Fibroblast of skin of scalp (primary cell): ENCODE data around the gene ZNF366.
A peak's percentile ranks its signal among the peaks of the same experiment; 100 is the strongest.

ENCODE experiments used
- DNase-seq: peaks from one replicate; pipeline ENCODE4 v3.0.0-alpha.2; 2013

ZNF366 gene

GRCh38 chr5:72489536-72489935 is 17.7 kb downstream of the ZNF366 start:
- no peak for DNase-seq

- no peak for DNase-seq
These were observed 18.5 kb downstream of the ZNF366 start for GRCh38 chr5:72488756-72489155.

- DNase-seq = no peak
These were observed 20.0 kb downstream of the ZNF366 start for GRCh38 chr5:72487177-72487576.

- peak; percentile 27 for DNase-seq
These were observed 20.8 kb downstream of the ZNF366 start for GRCh38 chr5:72486371-72486770.

- no peak for DNase-seq
These were observed 21.7 kb downstream of the ZNF366 start for GRCh38 chr5:72485430-72485974.

- DNase-seq = no peak
These were observed 25.2 kb downstream of the ZNF366 start for GRCh38 chr5:72482046-72482445.

GRCh38 chr5:72480841-72481240 is 26.4 kb downstream of the ZNF366 start:
- DNase-seq = no peak

GRCh38 chr5:72479921-72480320 is 27.3 kb downstream of the ZNF366 start:
- no peak for DNase-seq

GRCh38 chr5:72478684-72479083 is 28.5 kb downstream of the ZNF366 start:
- DNase-seq = no peak

- no peak for DNase-seq
These were observed 28.9 kb downstream of the ZNF366 start for GRCh38 chr5:72478276-72478675.

- DNase-seq = peak; percentile 35
These were observed 29.6 kb downstream of the ZNF366 start for GRCh38 chr5:72477644-72478043.

GRCh38 chr5:72477176-72477575 is 30.0 kb downstream of the ZNF366 start:
- DNase-seq = peak; percentile 40

- no peak for DNase-seq
These were observed 30.5 kb downstream of the ZNF366 start for GRCh38 chr5:72476721-72477120.

- DNase-seq = no peak
These were observed 30.9 kb downstream of the ZNF366 start for GRCh38 chr5:72476275-72476674.

- peak; percentile 73 for DNase-seq
These were observed 32.7 kb downstream of the ZNF366 start for GRCh38 chr5:72474516-72474915.

GRCh38 chr5:72474046-72474500 is 33.1 kb downstream of the ZNF366 start:
- no peak for DNase-seq

- no peak for DNase-seq
These were observed 34.4 kb downstream of the ZNF366 start for GRCh38 chr5:72472666-72473422.

GRCh38 chr5:72472031-72472430 is 35.2 kb downstream of the ZNF366 start:
- DNase-seq = no peak

- DNase-seq = peak; percentile 77
These were observed 36.4 kb downstream of the ZNF366 start for GRCh38 chr5:72470826-72471225.

GRCh38 chr5:72468606-72469005 is 38.6 kb downstream of the ZNF366 start:
- DNase-seq = no peak

- peak; percentile 46 for DNase-seq
These were observed 39.2 kb downstream of the ZNF366 start for GRCh38 chr5:72468024-72468423.

- no peak for DNase-seq
These were observed 39.7 kb downstream of the ZNF366 start for GRCh38 chr5:72467461-72467860.

GRCh38 chr5:72465601-72466563 is 41.3 kb downstream of the ZNF366 start:
- peak; percentile 63 for DNase-seq
